SH-SY5Y (cell line): Measurements from ENCODE around the gene PLA2G2D.

ENCODE experiments used
- GATA2 ChIP-seq: IDR thresholded peaks from 2 replicates; pipeline ENCODE4 v1.6.1; 2011; ENCODE audit warnings: mild to moderate bottlenecking, low read depth, low read length
- GATA3 ChIP-seq: IDR thresholded peaks from 2 replicates; pipeline ENCODE4 v1.6.1; 2011; ENCODE audit warnings: low read depth, mild to moderate bottlenecking, low read length, moderate library complexity

DNA sequence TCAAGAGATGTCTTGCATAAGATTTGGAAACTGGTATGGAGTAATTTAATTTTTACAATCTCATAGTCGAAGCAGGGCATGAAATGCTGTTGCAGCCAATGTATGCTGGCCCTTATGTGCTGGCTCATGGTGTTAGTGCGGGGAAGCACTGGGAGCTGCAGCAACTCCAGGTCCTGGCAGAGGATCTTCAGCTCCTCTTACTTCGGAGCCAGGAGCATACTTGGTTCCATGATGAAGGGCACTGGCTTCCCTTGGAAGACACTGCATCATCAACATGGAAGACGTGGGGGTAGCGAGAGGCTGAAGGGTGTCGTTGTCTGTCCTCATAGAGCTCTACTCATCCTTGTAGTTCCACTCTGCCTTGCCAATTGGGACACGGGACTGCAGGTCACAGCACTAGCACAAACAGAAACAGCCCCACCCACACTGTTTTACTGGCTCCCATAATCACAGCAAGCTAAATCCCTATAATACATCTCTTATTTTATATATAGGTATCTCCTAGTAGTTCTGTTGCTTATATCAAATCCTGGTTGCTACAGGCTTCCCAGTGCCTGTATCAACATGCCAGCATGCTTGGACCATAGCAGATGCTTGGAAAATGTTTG lies 22.4 kb downstream of the PLA2G2D start:
- TF ChIP-seq GATA2, result no peak
- no peak for TF ChIP-seq GATA3
